ENCODE measurements around the gene NFAM1.
A peak's percentile ranks its signal among the peaks of the same experiment; 100 is the strongest.

The NFAM1 gene

DNA sequence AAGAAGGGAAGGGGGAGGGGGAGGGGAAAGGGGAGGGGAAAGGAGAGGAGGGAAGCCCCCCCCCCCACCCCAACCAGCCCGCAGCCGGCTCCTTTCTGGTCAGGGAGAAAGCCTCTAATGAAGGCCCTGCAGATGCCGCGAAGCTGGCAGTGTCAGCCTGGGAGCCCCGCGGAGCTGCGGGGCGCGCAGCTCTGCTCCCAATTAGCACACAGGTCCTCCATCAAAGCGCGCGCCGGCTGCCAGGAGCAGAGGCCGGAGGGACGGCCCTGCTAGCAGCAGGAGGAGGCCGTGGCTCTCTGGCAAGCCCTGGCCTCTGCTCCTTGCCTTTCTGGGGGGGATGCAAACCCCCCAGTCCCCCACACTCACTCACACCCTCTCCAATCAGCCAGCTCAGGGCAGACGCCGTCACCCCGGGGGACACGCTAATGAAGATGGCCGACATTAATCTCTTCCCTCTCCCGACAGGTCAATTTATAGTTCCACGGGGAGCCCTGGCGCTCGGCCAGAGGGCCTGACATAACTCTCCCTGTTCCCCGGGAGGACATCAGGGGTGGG is 91.3 kb downstream of the NFAM1 start:
- H3K9ac ChIP-seq (ENCODE audit: low read depth, low read length) = no peak overlapping the region

GRCh38 chr22:42340150-42340549 is 92.1 kb downstream of the NFAM1 start:
- Histone ChIP-seq H3K9me3 (ENCODE audit: control insufficient read depth, insufficient read depth, low read length) (no peaks in the 10 kb centered on the region), H3K4me1 (ENCODE audit: control insufficient read depth, insufficient read depth, low read length) (peaks cover 16% of the 10 kb centered on the region), H3K27ac (ENCODE audit: low read depth, low read length) (no peak overlapping the region), H3K4me3 (ENCODE audit: low read depth, low read length) (no peak overlapping the region), H3K36me3 (ENCODE audit: control insufficient read depth, insufficient read depth, low read length) (no peaks in the 10 kb centered on the region), H3K9ac (ENCODE audit: low read depth, low read length) (no peak overlapping the region), H3K27me3 (ENCODE audit: control insufficient read depth, insufficient read depth, low read length) (peaks cover 14% of the 10 kb centered on the region)

More for the DNA sequence above, 91.3 kb downstream of the NFAM1 start:
- H3K9me3 ChIP-seq (ENCODE audit: control insufficient read depth, insufficient read depth, low read length) = no peaks in the 10 kb centered on the region
- peaks cover 19% of the 10 kb centered on the region for H3K27me3 ChIP-seq (ENCODE audit: control insufficient read depth, insufficient read depth, low read length)
- H3K4me3 ChIP-seq (ENCODE audit: low read depth, low read length) = peak overlapping the region; percentile 58
- H3K36me3 ChIP-seq (ENCODE audit: control insufficient read depth, insufficient read depth, low read length) = no peaks in the 10 kb centered on the region
- peaks cover 16% of the 10 kb centered on the region for H3K4me1 ChIP-seq (ENCODE audit: control insufficient read depth, insufficient read depth, low read length)
- no peak overlapping the region for H3K27ac ChIP-seq (ENCODE audit: low read depth, low read length)

- H3K27me3 ChIP-seq (ENCODE audit: control insufficient read depth, insufficient read depth, low read length) = peaks cover 14% of the 10 kb centered on the region
- H3K4me3 ChIP-seq (ENCODE audit: low read depth, low read length) = no peak overlapping the region
- H3K4me1 ChIP-seq (ENCODE audit: control insufficient read depth, insufficient read depth, low read length) = peaks cover 16% of the 10 kb centered on the region
These were observed 93.7 kb downstream of the NFAM1 start for GRCh38 chr22:42338479-42338878.

DNA sequence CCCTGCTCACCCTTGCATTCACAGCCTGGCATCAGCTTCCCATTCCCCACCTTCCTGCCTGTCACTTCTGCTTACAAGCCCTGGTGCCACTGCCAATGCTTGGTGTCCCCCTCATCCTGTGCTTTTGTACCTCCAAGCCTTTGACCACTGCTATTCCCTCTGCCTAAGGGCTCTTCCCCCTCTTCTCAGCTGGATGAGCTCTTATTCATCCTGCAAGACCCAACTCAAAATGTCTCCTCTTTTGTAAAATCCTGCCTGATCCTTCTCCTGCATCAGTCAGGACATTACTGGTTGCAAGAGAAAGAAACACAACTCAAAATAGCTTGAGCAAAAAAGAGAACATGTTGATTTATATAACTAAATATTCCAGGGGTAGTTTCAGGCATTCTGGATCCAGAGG is 94.8 kb downstream of the NFAM1 start:
- no peak overlapping the region for H3K27ac ChIP-seq (ENCODE audit: low read depth, low read length)
- peaks cover 10% of the 10 kb centered on the region for H3K4me1 ChIP-seq (ENCODE audit: control insufficient read depth, insufficient read depth, low read length)
- H3K36me3 ChIP-seq (ENCODE audit: control insufficient read depth, insufficient read depth, low read length) = no peaks in the 10 kb centered on the region
- peaks cover 7% of the 10 kb centered on the region for H3K27me3 ChIP-seq (ENCODE audit: control insufficient read depth, insufficient read depth, low read length)
- H3K9ac ChIP-seq (ENCODE audit: low read depth, low read length) = no peak overlapping the region
- H3K4me3 ChIP-seq (ENCODE audit: low read depth, low read length) = no peak overlapping the region
- H3K9me3 ChIP-seq (ENCODE audit: control insufficient read depth, insufficient read depth, low read length) = no peaks in the 10 kb centered on the region

More at GRCh38 chr22:42338479-42338878, 93.7 kb downstream of the NFAM1 start:
- Histone ChIP-seq H3K9ac (ENCODE audit: low read depth, low read length) (no peak overlapping the region), H3K27ac (ENCODE audit: low read depth, low read length) (no peak overlapping the region), H3K36me3 (ENCODE audit: control insufficient read depth, insufficient read depth, low read length) (no peaks in the 10 kb centered on the region), H3K9me3 (ENCODE audit: control insufficient read depth, insufficient read depth, low read length) (no peaks in the 10 kb centered on the region)

DNA sequence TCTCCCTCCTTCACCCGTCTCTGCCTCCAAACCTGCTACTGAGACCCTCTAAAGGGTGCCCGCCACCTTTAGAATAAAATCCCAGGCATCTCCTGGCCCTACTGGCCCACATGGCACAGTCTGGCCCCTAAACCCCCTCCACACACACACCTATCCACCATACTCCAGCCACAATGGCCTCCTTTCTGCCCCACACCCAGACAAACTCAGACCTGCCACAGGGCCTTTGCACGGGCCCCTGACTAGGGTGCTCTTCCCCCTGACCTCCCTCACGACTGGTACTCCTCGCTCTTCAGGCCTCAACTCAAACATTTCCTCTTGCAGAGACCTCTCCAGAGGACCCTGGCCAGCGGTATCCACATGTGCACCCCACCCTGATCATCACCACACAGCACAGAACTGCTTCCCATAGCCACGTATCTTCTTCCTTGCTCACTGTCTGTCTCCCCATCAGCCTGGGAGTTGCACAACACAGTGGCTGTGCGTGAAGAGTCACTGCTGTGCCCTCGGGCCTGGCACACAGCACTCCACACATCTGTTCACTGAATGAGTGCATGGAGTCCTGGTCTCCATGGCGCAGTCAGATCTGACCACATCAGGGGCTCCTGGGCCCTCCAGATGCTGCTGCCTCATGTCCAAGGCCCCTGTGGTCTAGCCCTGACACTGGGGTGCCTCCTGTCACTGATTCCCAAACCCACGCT is 95.5 kb downstream of the NFAM1 start:
- H3K9ac ChIP-seq (ENCODE audit: low read depth, low read length) = no peak overlapping the region
- H3K36me3 ChIP-seq (ENCODE audit: control insufficient read depth, insufficient read depth, low read length) = no peaks in the 10 kb centered on the region
- no peak overlapping the region for H3K27ac ChIP-seq (ENCODE audit: low read depth, low read length)
- peaks cover under 1% of the 10 kb centered on the region; the same call in 1 of the 2 replicates for H3K27me3 ChIP-seq (ENCODE audit: control insufficient read depth, insufficient read depth, low read length)
- peaks cover 10% of the 10 kb centered on the region for H3K4me1 ChIP-seq (ENCODE audit: control insufficient read depth, insufficient read depth, low read length)
- H3K4me3 ChIP-seq (ENCODE audit: low read depth, low read length) = no peak overlapping the region
- no peaks in the 10 kb centered on the region for H3K9me3 ChIP-seq (ENCODE audit: control insufficient read depth, insufficient read depth, low read length)

GRCh38 chr22:42335839-42336378 is 96.3 kb downstream of the NFAM1 start:
- peaks cover 5% of the 10 kb centered on the region for H3K4me1 ChIP-seq (ENCODE audit: control insufficient read depth, insufficient read depth, low read length)
- H3K27ac ChIP-seq (ENCODE audit: low read depth, low read length) = no peak overlapping the region
- H3K27me3 ChIP-seq (ENCODE audit: control insufficient read depth, insufficient read depth, low read length) = no peaks in the 10 kb centered on the region

DNA sequence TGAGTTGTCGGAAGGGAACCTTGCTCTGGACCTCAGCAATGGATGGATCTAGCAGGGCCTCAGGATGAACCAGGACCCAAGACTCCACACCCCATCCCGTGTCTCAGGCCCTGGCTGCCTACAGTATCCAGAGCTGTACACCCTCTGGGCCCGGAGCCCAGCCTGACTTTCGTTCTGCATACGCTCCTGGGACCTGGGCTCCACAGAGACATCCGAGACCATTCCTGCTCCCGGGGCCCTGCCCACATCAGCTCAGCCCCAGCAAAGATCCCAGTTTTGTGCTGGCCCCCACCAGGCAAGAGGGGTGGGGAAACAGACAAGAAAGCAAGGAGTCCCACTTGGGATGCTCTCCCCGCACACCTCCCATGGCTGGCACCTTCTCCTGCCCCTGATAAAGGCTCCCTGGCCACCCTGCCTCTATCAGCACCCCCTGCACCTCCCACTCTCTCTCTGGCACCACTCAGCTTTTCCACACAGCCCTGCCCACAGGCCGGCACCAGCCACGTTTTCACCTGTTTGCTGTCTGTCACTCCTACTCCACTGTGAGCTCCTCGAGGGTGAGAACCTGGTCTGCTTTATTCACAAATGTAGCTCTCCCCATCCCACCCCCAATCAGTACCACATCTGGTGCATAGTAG is 97.2 kb downstream of the NFAM1 start:
- H3K27me3 ChIP-seq (ENCODE audit: control insufficient read depth, insufficient read depth, low read length) = no peaks in the 10 kb centered on the region
- no peaks in the 10 kb centered on the region for H3K36me3 ChIP-seq (ENCODE audit: control insufficient read depth, insufficient read depth, low read length)
- H3K9me3 ChIP-seq (ENCODE audit: control insufficient read depth, insufficient read depth, low read length) = no peaks in the 10 kb centered on the region
- H3K27ac ChIP-seq (ENCODE audit: low read depth, low read length) = no peak overlapping the region
- no peaks in the 10 kb centered on the region for H3K4me1 ChIP-seq (ENCODE audit: control insufficient read depth, insufficient read depth, low read length)
- no peak overlapping the region for H3K4me3 ChIP-seq (ENCODE audit: low read depth, low read length)
- H3K9ac ChIP-seq (ENCODE audit: low read depth, low read length) = no peak overlapping the region

More at GRCh38 chr22:42335839-42336378, 96.3 kb downstream of the NFAM1 start:
- no peaks in the 10 kb centered on the region for H3K36me3 ChIP-seq (ENCODE audit: control insufficient read depth, insufficient read depth, low read length)
- H3K9ac ChIP-seq (ENCODE audit: low read depth, low read length) = no peak overlapping the region
- no peaks in the 10 kb centered on the region for H3K9me3 ChIP-seq (ENCODE audit: control insufficient read depth, insufficient read depth, low read length)
- H3K4me3 ChIP-seq (ENCODE audit: low read depth, low read length) = no peak overlapping the region

- H3K4me3 ChIP-seq (ENCODE audit: low read depth, low read length) = no peak overlapping the region
- no peak overlapping the region for H3K9ac ChIP-seq (ENCODE audit: low read depth, low read length)
- H3K27ac ChIP-seq (ENCODE audit: low read depth, low read length) = no peak overlapping the region
- H3K27me3 ChIP-seq (ENCODE audit: control insufficient read depth, insufficient read depth, low read length) = no peaks in the 10 kb centered on the region
- no peaks in the 10 kb centered on the region for H3K9me3 ChIP-seq (ENCODE audit: control insufficient read depth, insufficient read depth, low read length)
- no peaks in the 10 kb centered on the region for H3K4me1 ChIP-seq (ENCODE audit: control insufficient read depth, insufficient read depth, low read length)
- no peaks in the 10 kb centered on the region for H3K36me3 ChIP-seq (ENCODE audit: control insufficient read depth, insufficient read depth, low read length)
These were observed 98.7 kb downstream of the NFAM1 start for GRCh38 chr22:42333544-42333943.

- Histone ChIP-seq H3K4me1 (ENCODE audit: control insufficient read depth, insufficient read depth, low read length) (no peaks in the 10 kb centered on the region), H3K9me3 (ENCODE audit: control insufficient read depth, insufficient read depth, low read length) (no peaks in the 10 kb centered on the region), H3K9ac (ENCODE audit: low read depth, low read length) (no peak overlapping the region), H3K36me3 (ENCODE audit: control insufficient read depth, insufficient read depth, low read length) (no peaks in the 10 kb centered on the region), H3K27me3 (ENCODE audit: control insufficient read depth, insufficient read depth, low read length) (no peaks in the 10 kb centered on the region), H3K27ac (ENCODE audit: low read depth, low read length) (no peak overlapping the region), H3K4me3 (ENCODE audit: low read depth, low read length) (no peak overlapping the region)
These were observed 100.1 kb downstream of the NFAM1 start for GRCh38 chr22:42332089-42332488.

DNA sequence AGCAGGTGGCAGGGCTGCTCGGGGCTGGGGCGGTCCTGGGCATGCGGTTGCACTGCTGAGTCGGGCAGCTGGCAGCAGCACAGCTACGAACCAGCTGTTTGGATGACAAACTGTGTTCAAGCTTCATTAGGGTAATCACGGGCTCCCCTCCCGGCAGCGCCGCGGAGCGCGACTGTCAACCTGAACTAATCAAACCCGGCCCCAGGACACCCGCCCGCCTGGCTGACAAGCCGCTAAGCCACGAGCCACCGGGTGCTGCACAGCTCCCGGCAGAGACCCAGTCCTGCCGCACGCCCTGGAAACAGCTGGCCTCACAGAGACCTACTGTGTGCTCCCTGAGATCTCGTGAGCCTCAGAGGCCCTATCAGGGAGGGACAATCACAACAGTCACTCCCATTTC is 101.2 kb downstream of the NFAM1 start:
- Histone ChIP-seq H3K9me3 (ENCODE audit: control insufficient read depth, insufficient read depth, low read length) (no peaks in the 10 kb centered on the region), H3K4me1 (ENCODE audit: control insufficient read depth, insufficient read depth, low read length) (no peaks in the 10 kb centered on the region), H3K27ac (ENCODE audit: low read depth, low read length) (no peak overlapping the region), H3K9ac (ENCODE audit: low read depth, low read length) (no peak overlapping the region), H3K36me3 (ENCODE audit: control insufficient read depth, insufficient read depth, low read length) (no peaks in the 10 kb centered on the region), H3K27me3 (ENCODE audit: control insufficient read depth, insufficient read depth, low read length) (no peaks in the 10 kb centered on the region), H3K4me3 (ENCODE audit: low read depth, low read length) (no peak overlapping the region)
